ENCODE results near the gene ZNF786.
"Not testable (repeated sequence)": the region's sequence is repeated elsewhere in the genome, so short reads cannot be mapped to it uniquely, and the experiment has no call there.

Gene ZNF786, protein sequence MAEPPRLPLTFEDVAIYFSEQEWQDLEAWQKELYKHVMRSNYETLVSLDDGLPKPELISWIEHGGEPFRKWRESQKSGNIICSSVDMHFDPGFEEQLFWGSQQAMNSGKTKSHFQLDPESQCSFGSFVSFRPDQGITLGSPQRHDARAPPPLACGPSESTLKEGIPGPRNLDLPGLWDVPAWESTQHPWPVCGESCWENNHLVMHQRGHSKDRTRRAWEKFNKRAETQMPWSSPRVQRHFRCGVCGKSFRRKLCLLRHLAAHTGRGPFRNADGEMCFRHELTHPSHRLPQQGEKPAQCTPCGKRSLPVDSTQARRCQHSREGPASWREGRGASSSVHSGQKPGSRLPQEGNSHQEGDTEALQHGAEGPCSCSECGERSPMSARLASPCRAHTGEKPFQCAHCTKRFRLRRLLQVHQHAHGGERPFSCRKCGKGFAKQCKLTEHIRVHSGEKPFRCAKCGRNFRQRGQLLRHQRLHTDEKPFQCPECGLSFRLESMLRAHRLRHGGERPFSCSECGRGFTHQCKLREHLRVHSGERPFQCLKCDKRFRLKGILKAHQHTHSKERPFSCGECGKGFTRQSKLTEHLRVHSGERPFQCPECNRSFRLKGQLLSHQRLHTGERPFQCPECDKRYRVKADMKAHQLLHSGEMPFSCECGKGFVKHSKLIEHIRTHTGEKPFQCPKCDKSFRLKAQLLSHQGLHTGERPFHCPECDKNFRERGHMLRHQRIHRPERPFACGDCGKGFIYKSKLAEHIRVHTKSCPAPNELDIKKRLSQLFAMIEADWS

DNA sequence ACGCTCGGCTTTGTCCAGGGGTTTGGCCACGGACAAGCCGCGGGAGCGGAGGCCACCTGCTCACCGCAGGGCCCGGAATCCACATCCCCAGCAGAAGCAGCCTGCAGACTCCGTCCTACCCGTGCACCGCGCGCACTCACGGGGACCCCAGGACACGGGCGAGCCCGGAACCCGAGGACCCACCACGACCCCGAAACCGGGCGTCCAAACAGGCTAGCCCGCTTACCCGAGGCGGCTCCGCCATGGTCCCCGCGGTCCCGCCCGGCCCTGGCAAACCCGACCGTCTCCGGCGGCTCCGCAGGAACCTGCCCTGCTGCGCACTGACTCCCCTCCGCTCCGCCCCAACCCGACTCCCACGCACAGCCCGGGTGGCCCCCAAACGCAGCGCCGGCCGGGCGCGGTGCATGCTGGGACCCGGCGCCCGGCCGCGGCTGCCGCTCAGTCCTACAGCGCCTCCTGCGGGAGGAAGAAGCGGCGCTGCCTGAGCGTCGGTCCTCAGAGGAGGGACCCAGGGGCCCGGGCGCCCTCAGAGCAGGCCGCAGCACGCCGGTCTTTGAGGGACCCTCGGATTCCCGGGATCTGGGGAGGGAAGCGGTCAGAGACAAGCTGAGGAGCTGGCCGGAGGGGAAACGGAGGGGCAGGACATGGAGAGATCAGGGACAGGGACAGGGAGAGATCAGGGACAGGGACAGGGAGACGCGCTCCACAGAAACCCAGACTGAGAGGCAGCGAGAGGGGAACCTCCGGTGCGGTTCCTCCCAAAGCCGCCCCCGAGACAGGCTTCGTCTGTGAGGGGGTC is at the start of gene ZNF786:
ZNF786 (minus strand) TSS at position 322 of the 799 bp plus-strand sequence; CDS start at position 244, 78 bp downstream.
- DNase-seq: peak; percentile 94

DNA sequence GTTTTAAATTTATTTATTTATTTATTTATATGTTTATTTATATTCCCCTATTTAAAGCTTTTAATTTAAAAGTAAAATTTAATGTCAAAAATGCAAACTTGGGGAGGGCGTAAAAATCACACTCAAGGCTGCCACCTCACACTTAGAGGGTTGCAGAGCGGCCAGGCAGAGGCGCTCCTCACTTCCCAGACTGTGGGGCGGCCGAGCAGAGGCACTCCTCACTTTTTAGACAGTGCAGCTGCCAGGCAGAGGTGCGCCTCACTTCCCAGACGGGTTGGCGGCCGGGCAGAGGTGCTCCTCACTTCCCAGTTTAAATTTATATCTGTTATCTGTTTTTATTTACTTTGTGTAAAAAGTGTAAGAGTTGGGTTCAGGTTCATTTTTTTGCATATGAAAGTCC is 45.6 kb upstream of the ZNF786 start:
- DNase-seq: no peak

DNA sequence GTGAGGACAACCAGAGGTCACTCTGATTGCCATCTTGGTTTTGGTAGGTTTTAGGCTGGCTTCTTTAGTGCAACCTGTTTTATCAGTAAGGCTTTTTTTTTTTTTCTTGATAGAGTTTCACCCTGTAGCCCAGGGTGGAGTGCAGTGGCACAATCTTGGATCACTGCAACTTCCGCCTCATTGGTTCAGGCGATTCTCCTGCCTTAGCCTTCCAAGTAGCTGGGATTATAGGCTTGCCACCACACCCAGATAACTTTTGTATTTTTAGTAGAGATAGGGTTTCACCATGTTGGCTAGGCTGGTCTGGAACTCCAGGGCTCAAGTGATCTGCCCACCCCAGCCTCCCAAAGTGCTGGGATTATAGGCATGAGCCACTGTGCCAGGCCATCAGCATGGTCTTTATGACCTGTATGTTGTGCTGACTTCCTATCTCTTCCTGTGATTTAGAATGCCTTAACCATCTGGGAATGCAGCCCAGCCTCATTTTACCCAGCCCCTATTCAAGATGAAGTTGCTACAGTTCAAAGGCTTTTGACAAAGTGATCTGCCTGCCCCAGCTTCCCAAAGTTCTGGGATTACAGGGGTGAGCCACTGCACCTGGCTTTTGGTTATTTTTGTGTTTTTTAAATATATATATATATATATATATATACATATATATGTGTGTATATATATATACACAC is 42.7 kb upstream of the ZNF786 start:
- DNase-seq: no peak

DNA sequence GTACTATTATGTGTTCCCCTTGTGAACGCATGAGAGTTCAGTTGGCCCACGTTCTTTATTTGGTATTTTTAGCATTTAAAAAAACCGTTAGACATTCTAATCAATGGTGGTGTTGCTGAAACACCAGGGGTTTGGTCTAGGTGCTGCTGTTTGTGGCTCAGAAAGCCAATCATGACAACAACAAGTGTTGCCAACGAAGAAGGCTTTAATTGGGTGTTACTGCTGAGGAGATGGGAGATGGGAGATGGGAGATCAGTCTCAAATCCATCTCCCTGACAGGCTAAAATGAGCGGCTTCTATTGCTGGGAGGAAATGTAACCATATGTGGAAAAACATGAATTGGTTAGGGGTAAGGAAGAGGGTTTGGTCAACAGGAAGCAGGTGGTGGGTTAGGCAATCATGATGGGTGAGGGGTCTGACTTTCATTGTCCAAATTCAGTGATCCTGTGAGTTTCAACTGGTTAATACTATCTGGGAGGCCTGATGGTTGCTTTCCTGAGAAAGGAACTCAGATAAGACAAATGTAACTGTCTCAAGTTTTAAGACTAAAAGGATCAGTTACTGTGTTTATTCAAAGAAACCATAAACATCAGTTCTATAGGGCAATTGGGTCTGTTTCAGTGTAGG is 40.2 kb upstream of the ZNF786 start:
- no peak for DNase-seq

DNA sequence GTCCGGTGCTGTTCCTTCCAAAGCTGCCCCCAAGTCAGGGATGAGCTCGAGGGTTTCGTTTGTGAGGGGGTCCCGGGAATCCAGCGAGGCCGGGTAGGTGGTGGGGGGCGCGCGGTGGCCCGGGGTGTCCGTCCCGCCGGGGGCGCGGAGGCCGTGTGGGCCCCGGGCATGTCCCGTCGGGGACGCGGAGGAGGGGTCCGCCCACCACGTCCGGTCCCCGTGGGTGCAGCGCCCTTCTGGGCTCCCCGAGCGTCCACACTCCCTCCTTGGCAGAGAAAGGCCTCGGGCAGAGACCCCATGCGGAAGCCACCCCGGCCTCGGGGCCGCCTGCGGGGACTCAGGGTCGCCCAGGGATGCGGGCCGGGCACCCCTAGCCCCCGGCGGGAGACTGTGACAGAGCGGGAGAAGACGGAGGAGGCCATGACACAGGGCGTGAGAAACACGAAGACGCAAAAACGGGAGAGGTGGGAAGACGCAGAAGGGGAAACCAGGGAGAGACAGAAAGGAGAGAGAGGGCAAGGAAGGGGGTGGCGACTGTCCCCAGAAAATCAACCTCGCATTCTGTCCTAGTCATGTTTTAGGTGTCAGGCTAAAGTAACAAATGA is 36.2 kb upstream of the ZNF786 start:
- peak; percentile 76 for DNase-seq

DNA sequence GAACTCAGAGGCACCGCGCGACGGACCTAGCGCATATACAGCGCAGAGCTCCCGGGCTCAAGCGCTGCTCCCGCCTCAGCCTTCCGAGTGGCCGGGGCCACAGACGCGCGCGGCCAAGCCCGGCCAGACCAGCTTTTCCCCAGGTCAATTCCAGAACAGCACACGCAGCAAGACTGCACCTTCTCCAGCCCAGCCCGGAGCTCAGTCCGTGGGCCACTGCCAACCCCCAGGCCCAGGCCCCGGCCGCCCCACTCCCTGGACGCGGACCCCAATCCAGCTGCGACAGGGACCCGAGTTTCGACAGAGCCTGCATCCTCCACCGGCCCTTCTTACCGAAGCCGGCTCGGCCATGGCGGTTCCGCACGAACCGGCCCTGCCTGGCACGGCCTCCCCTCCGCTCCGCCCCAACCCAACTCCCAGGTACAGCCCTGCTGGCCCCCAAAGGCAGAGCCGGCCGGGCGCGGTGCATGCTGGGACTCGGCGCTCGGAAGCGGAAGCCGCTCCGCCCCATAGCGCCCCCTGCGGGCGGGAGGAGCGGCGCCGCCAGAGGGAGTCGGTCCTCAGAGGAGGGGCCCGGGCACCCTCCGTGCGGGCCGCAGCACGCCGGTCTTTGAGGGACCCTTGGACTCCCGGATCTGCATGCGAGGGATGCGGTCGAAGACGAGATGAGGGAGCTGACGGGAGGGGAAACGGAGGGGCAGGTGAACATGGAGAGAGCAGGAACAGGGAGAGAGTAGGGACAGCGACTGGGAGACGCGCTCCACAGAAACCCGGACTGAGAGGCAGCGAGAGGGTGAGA is 35.5 kb upstream of the ZNF786 start, which contains the start of gene ZNF425:
ZNF425 (minus strand) TSS at position 462 of the 799 bp plus-strand sequence; CDS start at position 351, 111 bp downstream.
- DNase-seq: peak; percentile 96

DNA sequence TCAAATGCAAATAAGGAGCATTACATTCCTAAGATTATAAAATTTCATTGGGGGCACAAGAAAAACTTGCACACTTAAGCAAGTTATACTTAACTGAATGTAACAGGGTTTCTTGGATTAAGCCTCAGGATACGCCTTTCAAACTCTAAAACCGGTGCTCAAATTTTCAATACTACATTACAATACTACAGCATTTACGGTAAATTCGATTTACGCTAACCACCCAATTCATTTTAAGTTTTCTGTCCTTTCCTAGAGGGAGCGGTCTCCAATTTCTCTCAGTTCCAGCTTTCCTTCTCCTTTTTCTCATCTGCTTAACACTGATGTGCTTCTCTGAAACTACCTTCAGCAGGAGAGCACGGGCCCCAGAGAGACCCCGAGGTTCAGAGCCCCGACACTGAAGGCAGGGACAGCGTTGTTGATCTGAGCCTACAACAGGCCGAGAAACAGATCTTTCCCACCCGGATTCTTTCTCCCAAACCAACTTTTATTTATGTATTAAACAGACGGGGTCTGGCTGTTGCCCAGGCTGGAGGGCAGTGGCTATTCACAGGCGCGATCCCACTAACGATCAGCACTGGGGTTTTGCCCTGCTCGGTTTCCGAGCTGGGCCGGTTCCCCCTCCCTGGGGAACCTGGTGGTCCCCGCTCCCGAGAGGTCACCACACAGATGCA is 34.8 kb upstream of the ZNF786 start:
- no peak for DNase-seq

DNA sequence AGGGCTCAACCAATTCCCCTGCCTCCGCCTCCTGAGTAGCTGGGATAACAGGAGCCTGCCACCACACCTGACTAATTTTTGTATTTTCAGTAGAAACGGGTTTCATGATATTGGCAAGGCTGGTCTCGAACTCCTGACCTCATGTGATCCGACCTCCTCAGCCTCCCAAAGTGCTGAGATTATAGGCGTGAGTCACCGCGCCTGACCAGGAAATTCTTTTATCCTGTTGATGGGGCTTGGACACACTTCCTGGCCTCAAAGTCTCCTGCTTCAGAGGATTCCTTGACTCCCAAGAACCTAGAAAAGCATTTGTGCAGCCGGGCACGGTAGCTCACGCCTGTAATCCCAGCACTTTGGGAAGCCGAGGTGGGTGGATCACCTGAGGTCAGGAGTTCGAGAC is 19.5 kb upstream of the ZNF786 start:
- no peak for DNase-seq

DNA sequence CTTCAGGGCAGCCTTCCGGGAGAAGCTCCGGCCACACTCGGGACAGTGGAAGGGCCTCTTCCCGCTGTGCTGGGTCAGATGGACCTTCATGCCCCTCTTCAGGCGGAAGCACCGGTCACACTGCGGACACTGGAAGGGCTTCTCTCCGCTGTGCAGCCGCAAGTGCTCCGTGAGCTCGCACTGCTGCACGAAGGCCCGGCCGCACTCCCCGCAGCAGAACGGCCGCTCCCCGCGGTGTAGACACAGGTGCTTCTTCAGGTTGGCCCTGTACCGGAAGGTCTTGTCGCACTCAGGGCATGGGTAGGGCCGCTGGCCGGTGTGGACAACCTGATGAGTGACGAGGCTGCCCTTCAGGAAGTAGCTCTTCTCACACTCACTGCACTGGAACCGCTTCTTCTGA is 14.2 kb upstream of the ZNF786 start:
- DNase-seq: no peak

DNA sequence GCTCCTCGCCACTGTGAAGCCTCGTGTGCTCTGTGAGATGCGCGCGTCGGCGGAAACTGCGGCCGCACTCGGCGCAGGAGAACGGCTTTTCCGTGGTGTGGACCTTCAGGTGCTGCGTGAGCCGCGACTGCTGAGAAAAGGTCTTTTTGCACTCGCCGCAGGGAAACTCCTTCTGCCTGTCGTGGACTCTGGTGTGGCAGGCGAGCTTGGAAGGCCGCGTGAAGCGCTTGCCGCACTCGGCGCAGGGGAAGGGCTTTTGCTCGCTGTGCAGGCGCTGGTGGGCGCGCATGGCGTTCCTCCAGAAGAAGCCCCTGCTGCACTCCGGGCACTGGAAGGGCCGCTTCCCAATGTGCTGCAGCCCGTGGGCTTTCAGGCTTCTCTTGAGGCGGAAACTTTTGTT is 13.7 kb upstream of the ZNF786 start:
- DNase-seq: no peak

DNA sequence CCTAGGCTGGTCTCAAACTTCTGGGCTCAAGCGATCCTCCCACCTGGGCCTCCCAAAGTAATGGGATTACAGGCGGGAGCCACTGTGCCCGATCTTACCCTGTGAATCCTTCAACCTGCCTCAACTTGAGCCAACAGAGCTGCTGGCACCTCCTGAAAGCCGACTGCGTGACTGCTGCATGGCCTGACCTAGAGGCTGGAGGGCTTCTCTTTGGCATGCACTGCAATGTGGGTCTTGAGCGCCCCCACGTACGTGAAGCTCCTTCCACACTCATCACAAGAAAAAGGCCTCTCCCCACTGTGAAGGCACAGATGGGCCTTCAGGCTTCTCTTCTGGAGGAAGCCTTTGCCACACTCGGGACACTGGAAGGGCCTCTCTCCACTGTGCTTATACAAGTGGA is 12.9 kb upstream of the ZNF786 start:
- no peak for DNase-seq

DNA sequence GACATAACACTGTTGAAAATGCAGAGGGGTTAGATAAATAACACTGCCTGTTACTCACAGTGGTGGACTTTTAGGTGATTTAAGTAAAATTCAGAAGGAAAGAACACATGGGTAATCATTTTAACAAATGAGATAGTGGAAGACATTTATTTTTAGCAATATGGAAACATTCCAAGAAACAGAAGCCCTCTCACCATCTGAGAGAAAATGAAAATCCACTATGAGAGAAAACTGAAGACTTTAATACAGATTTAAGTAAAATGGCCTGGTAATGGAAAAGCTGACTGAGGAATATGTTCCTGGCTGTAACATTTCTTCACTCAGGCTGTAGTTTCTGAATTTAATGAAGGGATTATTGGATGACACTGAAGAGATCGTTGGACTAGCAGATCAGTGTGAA is 12.1 kb upstream of the ZNF786 start:
- DNase-seq: no peak

DNA sequence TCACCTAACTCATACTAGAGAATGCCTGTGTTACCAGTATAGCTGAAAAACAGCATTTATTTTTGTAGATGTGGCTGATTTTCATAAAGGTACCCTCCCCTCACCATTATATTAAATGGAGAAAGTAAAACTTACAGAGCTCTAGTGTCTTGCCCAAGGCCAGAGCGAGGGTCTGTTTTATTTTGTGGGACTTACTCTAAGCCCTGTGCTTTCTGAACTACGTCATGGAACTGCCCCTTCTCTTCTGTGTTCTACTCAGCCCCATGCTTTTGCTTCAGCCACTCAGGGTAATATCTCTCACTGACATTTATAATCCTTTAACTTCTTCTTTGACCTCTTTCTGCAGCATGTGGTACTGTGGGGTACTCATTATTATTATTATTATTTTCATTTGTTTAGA is 10.3 kb upstream of the ZNF786 start:
- no peak for DNase-seq

DNA sequence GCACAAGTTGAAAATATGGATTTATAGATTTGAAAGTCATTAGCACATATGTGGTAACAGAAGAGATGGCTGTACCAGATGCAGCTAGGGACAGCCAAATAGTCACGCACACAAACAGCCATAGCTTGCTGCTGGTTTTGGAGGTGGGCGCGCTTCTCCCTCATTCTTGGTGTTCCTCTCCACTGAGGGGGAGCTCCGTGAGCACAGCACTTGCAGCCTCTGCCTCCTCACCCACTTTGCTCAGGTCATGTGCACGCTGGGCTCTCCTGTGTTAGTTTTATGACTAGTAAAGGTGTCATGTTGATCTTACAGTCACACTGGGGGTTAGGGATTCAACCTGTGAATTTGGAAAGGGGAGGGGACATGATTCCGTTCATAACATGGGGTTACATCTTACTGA is 8.5 kb upstream of the ZNF786 start:
- DNase-seq: no peak

DNA sequence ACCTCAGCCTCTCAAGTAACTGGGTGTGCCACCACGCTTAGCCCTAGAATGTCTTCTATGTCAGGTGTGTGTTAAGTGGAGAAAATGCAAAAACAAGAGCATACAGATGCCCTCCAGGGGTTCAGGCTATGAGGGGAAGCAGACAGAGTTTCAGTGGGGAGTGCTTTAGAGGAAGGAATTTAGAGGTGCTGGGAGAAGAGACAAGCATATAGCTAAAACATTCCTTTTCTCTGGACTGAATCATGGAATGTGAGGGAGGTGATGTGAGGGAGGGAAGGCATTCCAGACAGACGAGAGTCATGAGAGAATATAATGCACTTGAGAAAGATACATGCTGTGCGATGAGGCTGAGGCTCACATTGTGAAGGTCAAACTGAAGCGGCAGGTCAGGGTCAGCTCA is 6.6 kb upstream of the ZNF786 start:
- DNase-seq: no peak

DNA sequence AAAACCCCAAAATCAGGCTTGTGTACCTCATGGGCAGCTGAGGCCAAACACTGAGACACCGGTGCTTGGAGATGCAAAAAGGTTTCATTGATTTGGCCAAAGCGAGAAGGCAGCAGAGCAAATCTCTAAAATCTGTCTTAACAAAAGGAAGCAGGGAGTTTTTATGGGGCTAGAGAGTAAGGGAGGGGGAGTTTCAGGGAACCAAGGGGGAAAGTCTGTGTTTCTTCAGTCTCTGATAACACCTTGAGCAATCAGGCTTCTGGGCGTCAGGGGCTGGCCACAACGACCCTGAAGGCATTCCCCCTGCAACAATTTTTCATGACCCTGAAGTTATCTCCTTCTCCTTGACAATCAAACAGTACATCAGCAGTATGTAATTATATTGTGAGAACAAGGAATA is 2.7 kb upstream of the ZNF786 start:
- DNase-seq: no peak

DNA sequence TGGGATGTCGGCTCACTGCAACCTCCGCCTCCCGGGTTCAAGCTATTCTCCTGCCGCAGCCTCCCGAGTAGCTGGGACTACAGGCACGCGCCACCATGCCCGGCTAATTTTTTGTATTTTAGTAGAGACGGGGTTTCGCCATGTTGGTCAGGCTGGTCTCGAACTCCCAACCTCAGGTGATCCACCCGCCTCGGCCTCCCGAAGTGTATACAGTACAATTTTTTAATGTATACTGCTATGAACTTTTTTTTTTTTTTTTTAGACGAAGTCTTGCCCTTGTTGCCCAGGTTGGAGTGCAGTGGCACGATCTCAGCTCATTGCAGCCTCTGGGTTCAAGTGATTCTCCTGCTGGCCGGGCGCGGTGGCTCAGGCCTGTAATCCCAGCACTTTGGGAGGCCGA is 1.7 kb upstream of the ZNF786 start:
- not testable (repeated sequence) for DNase-seq

DNA sequence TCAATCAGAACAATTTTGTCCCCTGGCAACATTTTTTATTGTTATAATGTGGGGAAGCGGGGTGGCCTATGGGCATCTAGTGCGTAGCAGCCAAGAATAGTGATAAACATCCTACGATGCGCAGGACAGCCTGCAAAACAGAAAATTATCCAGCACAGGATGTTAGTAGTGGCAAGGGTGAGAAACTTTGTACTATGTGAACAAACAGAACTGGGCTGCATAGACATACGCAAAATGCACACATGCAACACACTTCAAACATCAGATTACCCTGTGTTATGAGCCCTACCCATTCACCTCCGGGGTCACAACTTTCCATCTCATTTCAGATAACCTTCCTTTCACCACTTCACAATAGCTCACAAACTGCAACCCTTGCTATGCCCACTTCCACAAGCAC is 3.1 kb downstream of the ZNF786 start:
- no peak for DNase-seq

DNA sequence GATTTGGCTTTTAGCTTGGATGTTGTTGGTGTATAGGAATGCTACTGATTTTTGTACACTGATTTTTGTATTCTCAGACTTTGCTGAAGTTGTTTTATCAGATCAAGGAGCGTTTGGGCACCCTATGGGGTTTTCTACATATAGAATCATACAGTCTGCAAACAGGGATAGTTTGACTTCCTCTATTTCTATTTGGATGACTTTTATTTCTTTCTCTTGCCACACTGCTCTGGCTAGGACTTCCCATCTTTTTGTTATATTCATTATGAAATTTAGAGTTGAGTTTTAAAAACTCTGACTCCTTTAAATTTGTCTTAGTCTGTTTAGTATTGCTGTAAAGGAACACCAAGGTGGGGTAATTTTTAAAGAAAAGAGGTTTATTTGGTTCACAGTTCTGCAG is 4.7 kb downstream of the ZNF786 start:
- no peak for DNase-seq

DNA sequence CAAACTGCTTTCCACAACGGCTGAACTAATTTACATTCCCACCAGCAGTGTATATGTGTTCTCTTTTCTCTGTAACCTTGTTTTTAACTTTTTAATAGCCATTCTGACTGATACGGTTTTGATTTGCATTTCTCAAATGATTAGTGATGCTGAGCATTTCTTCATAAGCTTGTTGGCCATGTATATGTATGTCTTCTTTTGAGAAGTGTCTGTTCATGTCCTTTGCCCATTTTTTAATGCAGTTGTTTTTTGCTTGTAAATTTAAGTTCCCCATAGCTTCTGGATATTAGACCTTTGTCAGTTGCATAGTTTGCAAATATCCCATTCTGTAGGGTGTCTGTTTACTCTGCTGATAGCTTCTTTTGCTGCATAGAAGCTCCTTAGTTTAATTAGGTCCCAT is 6.1 kb downstream of the ZNF786 start:
- no peak for DNase-seq

Measured in right forelimb (tissue), 1 donor.